DOHH2 (cell line): ENCODE data around the gene TMEM121B.

Source experiments
- H3F3A ChIP-seq: fragments of 200-600 bp; sonication (generic), shearing (Covaris generic); 2 replicates; pipeline ENCODE4 v1.6.0; 2016; ENCODE audit warnings: antibody characterized with exemption, mild to moderate bottlenecking; ENCODE audit not compliant: control insufficient read depth, insufficient read depth
- H3K27ac ChIP-seq: fragments of 200-600 bp; sonication (generic); 2 replicates; pipeline ENCODE4 v1.5.1; 2014; ENCODE audit warnings: low read depth, mild to moderate bottlenecking, low read length, moderate library complexity
- H3K27me3 ChIP-seq: fragments of 200-600 bp; sonication (generic); 2 replicates; pipeline ENCODE4 v1.6.1; 2014; ENCODE audit warnings: mild to moderate bottlenecking, low read length, mixed read lengths; ENCODE audit not compliant: control insufficient read depth
- H3K36me3 ChIP-seq: fragments of 200-600 bp; sonication (generic); 2 replicates; pipeline ENCODE4 v1.6.1; 2014; ENCODE audit warnings: mild to moderate bottlenecking, low read length, moderate library complexity, mixed read lengths; ENCODE audit not compliant: control insufficient read depth
- H3K4me1 ChIP-seq: fragments of 200-600 bp; sonication (generic); 2 replicates; pipeline ENCODE4 v1.6.1; 2014; ENCODE audit warnings: mild to moderate bottlenecking, low read length, mixed read lengths; ENCODE audit not compliant: control insufficient read depth
- H3K4me2 ChIP-seq: fragments of 200-600 bp; sonication (generic); 2 replicates; pipeline ENCODE4 v1.6.0; 2014; ENCODE audit warnings: mild to moderate bottlenecking, low read length, moderate library complexity
- H3K4me3 ChIP-seq: fragments of 200-600 bp; sonication (generic); 2 replicates; pipeline ENCODE4 v1.5.1; 2014; ENCODE audit warnings: mild to moderate bottlenecking, low read length, mixed read lengths
- H3K79me2 ChIP-seq: fragments of 200-600 bp; sonication (generic); 2 replicates; pipeline ENCODE4 v1.6.1; 2014; ENCODE audit warnings: mild to moderate bottlenecking, low read length, mixed read lengths; ENCODE audit not compliant: control insufficient read depth
- H3K9me2 ChIP-seq: fragments of 200-600 bp; sonication (generic); replicated peaks from 2 replicates; pipeline ENCODE4 v1.6.1; 2014; ENCODE audit warnings: mild to moderate bottlenecking, low read length, mixed read lengths; ENCODE audit not compliant: control insufficient read depth
- H3K9me3 ChIP-seq: fragments of 200-600 bp; sonication (generic); 2 replicates; pipeline ENCODE4 v1.6.1; 2014; ENCODE audit warnings: antibody characterized with exemption, low read length, mixed read lengths; ENCODE audit not compliant: control insufficient read depth, insufficient read depth
- H4K20me1 ChIP-seq: fragments of 200-600 bp; sonication (generic); 2 replicates; pipeline ENCODE4 v1.6.0; 2014; ENCODE audit warnings: low read depth, mild to moderate bottlenecking, antibody characterized with exemption, low read length, moderate library complexity; ENCODE audit not compliant: control insufficient read depth, insufficient read depth
- EZH2phosphoT487 ChIP-seq: fragments of 200-600 bp; sonication (generic); IDR thresholded peaks from 2 replicates; pipeline ENCODE4 v1.6.1; 2017; ENCODE audit warnings: borderline replicate concordance, mild to moderate bottlenecking, antibody characterized with exemption, low read length, moderate library complexity, mixed read lengths
- TF ChIP-seq, protein P1 (sequence below): fragments of 200-600 bp; sonication (generic); IDR thresholded peaks from one replicate; pipeline ENCODE4 v1.5.1; 2014; ENCODE audit warnings: antibody characterized with exemption, mild to moderate bottlenecking, low read depth, low read length; ENCODE audit not compliant: poor library complexity, severe bottlenecking

TMEM121B gene

DNA sequence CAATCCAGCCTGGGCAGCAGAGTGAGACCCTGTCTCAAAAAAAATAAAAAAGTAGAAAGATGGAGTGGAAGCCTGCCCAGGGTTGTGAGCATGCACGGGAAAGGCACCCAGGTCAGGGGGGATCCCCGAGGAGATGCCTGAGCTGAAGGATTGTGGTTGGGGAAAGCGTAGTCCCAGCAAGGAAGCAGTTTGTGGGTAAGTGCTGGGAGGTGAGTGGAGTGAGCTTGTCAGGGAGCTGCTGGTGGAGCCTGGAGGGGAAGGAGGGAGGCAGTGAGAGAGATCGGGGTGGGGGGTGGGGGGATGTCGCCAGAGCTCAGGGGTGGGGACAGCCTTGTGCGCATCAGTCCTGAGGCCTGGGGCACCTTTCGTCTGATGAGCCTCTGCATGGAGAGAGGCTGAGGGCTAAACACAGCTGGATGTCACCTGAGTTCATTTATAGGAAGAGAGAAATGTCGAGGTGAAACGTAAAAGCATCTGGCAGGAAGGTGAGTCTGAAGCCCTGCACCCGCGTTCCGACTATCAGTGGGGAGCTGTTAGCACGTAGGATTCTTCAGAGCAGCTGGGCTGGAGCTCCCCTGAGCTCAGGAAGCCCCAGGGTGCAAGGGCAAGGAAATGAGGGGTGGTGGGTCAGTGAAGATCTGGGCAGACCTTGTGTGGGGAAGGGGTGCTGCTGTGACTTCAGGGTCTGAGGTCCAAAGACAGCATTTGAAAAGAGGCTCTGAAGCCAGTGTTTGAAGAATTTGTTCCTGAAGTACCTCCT lies 10.2 kb downstream of the TMEM121B start:
- Histone ChIP-seq H3K36me3 (peaks cover 18% of the 10 kb centered on the region), H3K4me1 (peaks cover 15% of the 10 kb centered on the region), H3K27me3 (no peaks in the 10 kb centered on the region), H4K20me1 (no peaks in the 10 kb centered on the region), H3K79me2 (no peaks in the 10 kb centered on the region), H3K9me2 (no peaks in the 10 kb centered on the region), H3F3A (no peaks in the 10 kb centered on the region), H3K9me3 (no peaks in the 10 kb centered on the region), H3K27ac (no peak overlapping the region), H3K4me2 (no peak overlapping the region), H3K4me3 (no peak overlapping the region)
- no peak for TF ChIP-seq EZH2phosphoT487
- TF ChIP-seq, protein P1, sequence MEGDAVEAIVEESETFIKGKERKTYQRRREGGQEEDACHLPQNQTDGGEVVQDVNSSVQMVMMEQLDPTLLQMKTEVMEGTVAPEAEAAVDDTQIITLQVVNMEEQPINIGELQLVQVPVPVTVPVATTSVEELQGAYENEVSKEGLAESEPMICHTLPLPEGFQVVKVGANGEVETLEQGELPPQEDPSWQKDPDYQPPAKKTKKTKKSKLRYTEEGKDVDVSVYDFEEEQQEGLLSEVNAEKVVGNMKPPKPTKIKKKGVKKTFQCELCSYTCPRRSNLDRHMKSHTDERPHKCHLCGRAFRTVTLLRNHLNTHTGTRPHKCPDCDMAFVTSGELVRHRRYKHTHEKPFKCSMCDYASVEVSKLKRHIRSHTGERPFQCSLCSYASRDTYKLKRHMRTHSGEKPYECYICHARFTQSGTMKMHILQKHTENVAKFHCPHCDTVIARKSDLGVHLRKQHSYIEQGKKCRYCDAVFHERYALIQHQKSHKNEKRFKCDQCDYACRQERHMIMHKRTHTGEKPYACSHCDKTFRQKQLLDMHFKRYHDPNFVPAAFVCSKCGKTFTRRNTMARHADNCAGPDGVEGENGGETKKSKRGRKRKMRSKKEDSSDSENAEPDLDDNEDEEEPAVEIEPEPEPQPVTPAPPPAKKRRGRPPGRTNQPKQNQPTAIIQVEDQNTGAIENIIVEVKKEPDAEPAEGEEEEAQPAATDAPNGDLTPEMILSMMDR: no peak

DNA sequence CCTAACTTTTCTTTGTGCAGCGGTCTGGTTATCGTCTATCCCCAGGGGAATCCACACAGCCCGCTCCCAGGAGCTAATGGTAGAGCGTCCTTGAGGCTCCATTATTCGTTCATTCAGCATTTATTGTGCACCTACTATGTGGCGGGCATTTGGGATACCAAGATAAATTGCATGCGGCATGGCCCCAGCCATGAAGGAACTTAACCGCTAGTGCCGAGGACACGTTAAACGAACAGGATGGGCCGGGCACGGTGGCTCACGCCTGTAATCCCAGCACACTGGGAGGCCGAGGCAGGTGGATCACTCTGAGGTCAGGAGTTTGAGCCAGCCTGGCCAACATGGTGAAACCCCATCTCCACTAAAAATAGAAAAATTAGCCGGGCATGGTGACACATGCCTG lies 11.2 kb downstream of the TMEM121B start:
- Histone ChIP-seq H3K9me3 (no peaks in the 10 kb centered on the region), H3K9me2 (no peaks in the 10 kb centered on the region), H3K4me3 (no peak overlapping the region), H3K27ac (no peak overlapping the region), H3F3A (no peaks in the 10 kb centered on the region), H3K27me3 (no peaks in the 10 kb centered on the region), H3K79me2 (no peaks in the 10 kb centered on the region), H4K20me1 (no peaks in the 10 kb centered on the region), H3K4me2 (no peak overlapping the region), H3K36me3 (peaks cover 21% of the 10 kb centered on the region), H3K4me1 (peaks cover 5% of the 10 kb centered on the region)
- no peak for TF ChIP-seq EZH2phosphoT487
- TF ChIP-seq, protein P1: no peak

DNA sequence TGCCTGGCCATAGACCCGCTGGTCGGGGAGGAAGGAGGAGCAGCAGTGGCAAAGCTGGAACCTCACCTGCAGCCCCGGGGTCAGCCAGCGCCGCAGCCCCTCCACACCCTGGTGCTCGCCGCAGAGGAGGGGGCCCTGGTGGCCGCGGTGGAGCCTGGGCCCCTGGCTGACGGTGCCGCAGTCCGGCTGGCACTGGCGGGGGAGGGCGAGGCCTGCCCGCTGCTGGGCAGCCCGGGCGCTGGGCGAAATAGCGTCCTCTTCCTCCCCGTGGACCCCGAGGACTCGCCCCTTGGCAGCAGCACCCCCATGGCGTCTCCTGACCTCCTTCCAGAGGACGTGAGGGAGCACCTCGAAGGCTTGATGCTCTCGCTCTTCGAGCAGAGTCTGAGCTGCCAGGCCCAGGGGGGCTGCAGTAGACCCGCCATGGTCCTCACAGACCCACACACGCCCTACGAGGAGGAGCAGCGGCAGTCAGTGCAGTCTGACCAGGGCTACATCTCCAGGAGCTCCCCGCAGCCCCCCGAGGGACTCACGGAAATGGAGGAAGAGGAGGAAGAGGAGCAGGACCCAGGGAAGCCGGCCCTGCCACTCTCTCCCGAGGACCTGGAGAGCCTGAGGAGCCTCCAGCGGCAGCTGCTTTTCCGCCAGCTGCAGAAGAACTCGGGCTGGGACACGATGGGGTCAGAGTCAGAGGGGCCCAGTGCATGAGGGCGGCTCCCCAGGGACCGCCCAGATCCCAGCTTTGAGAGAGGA lies 11.9 kb downstream of the TMEM121B start:
- Histone ChIP-seq H3K36me3 (peaks cover 21% of the 10 kb centered on the region), H3F3A (no peaks in the 10 kb centered on the region), H3K4me3 (no peak overlapping the region), H3K4me2 (no peak overlapping the region), H4K20me1 (no peaks in the 10 kb centered on the region), H3K9me2 (no peaks in the 10 kb centered on the region), H3K27me3 (no peaks in the 10 kb centered on the region), H3K9me3 (no peaks in the 10 kb centered on the region), H3K79me2 (no peaks in the 10 kb centered on the region), H3K4me1 (no peaks in the 10 kb centered on the region), H3K27ac (no peak overlapping the region)
- no peak for TF ChIP-seq EZH2phosphoT487
